Measurements from ENCODE around the gene OR2F1. TPM values are rescaled to one million over a fixed set of nuclear protein-coding genes. Genes with fewer than 3 reads are reported as not detected.

OR2F1 gene
- total and polyA plus RNA-seq, 5 experiments from 2014 or later = not detected

- POLR2A ChIA-PET = no interaction called here
- DNase-seq (no peak), ATAC-seq (no peak)
- peaks cover 6 to 23% (median 13%) of the 10 kb centered on the region in 5 donors for H3K27me3 Mint-ChIP-seq
- no peak overlapping the region for H3K27ac Mint-ChIP-seq
- no peaks in the 10 kb centered on the region for H3K4me1 Mint-ChIP-seq
- peaks cover 0 to 10% (median 0%) of the 10 kb centered on the region in 9 donors for H3K9me3 Mint-ChIP-seq
- H3K4me3 Mint-ChIP-seq = no peak overlapping the region
- H3K36me3 Mint-ChIP-seq = peaks cover 0 to 6% (median 0%) of the 10 kb centered on the region in 3 donors
Measured at GRCh38 chr7:143967398-143967797, 12.8 kb downstream of the OR2F1 start.

- peaks cover 0 to 10% (median 0%) of the 10 kb centered on the region in 9 donors for H3K9me3 Mint-ChIP-seq
- H3K27ac Mint-ChIP-seq = no peak overlapping the region
- peaks cover 4 to 10% (median 7%) of the 10 kb centered on the region in 5 donors for H3K27me3 Mint-ChIP-seq
- peaks cover 0 to 6% (median 0%) of the 10 kb centered on the region in 3 donors for H3K36me3 Mint-ChIP-seq
- ATAC-seq = no peak
- no peak overlapping the region for H3K4me3 Mint-ChIP-seq
- no peaks in the 10 kb centered on the region for H3K4me1 Mint-ChIP-seq
- POLR2A ChIA-PET = no interaction called here
- DNase-seq = no peak
Measured at GRCh38 chr7:143973870-143974416, 19.3 kb downstream of the OR2F1 start.

- Mint-ChIP-seq H3K4me3 (no peak overlapping the region), H3K36me3 (peaks cover 0 to 6% (median 0%) of the 10 kb centered on the region in 3 donors), H3K4me1 (no peaks in the 10 kb centered on the region), H3K27ac (no peak overlapping the region), H3K27me3 (peaks cover 4 to 10% (median 7%) of the 10 kb centered on the region in 5 donors), H3K9me3 (peaks cover 0 to 10% (median 0%) of the 10 kb centered on the region in 9 donors)
- no peak for DNase-seq
- no peak for ATAC-seq
- POLR2A ChIA-PET = no interaction called here
Measured at GRCh38 chr7:143974459-143974858, 19.8 kb downstream of the OR2F1 start.

- ATAC-seq (no peak), DNase-seq (no peak)
- Mint-ChIP-seq H3K9me3 (peaks cover 0 to 10% (median 0%) of the 10 kb centered on the region in 9 donors), H3K4me1 (no peaks in the 10 kb centered on the region), H3K36me3 (peaks cover 0 to 6% (median 0%) of the 10 kb centered on the region in 3 donors), H3K4me3 (no peak overlapping the region), H3K27me3 (peaks cover 2 to 10% (median 5%) of the 10 kb centered on the region in 5 donors), H3K27ac (no peak overlapping the region)
- POLR2A ChIA-PET = no interaction called here
Measured at GRCh38 chr7:143975617-143976016, 21.0 kb downstream of the OR2F1 start.

- no peaks in the 10 kb centered on the region for H3K4me1 Mint-ChIP-seq
- POLR2A ChIA-PET = no interaction called here
- no peak overlapping the region for H3K4me3 Mint-ChIP-seq
- H3K9me3 Mint-ChIP-seq = peaks cover 0 to 2% (median 0%) of the 10 kb centered on the region in 9 donors
- H3K27me3 Mint-ChIP-seq = peaks cover 0 to 9% (median 6%) of the 10 kb centered on the region in 5 donors
- DNase-seq = no peak
- H3K36me3 Mint-ChIP-seq = no peaks in the 10 kb centered on the region
- H3K27ac Mint-ChIP-seq = no peak overlapping the region
- ATAC-seq = no peak
Measured at GRCh38 chr7:143978585-143978984, 23.9 kb downstream of the OR2F1 start.

- Mint-ChIP-seq H3K27ac (no peak overlapping the region), H3K4me3 (no peak overlapping the region), H3K36me3 (no peaks in the 10 kb centered on the region), H3K9me3 (peaks cover 0 to 2% (median 0%) of the 10 kb centered on the region in 9 donors), H3K4me1 (no peaks in the 10 kb centered on the region), H3K27me3 (peaks cover 0 to 9% (median 6%) of the 10 kb centered on the region in 5 donors)
- POLR2A ChIA-PET = interaction anchor here (0.5 kb wide), 1 partner anchor 78 kb away, joined by 3 read pairs; the partner anchor contains the start of gene TCAF1
- ATAC-seq = no peak
- DNase-seq = no peak
Measured at GRCh38 chr7:143979359-143979758, 24.7 kb downstream of the OR2F1 start.

- Mint-ChIP-seq H3K27ac (no peak overlapping the region), H3K4me1 (no peaks in the 10 kb centered on the region), H3K36me3 (no peaks in the 10 kb centered on the region), H3K4me3 (no peak overlapping the region), H3K9me3 (peaks cover 0 to 2% (median 0%) of the 10 kb centered on the region in 9 donors), H3K27me3 (peaks cover 0 to 9% (median 4%) of the 10 kb centered on the region in 5 donors)
- POLR2A ChIA-PET = no interaction called here
- no peak for DNase-seq
- no peak for ATAC-seq
Measured at GRCh38 chr7:143979998-143980397, 25.4 kb downstream of the OR2F1 start.

GRCh38 chr7:143980746-143981510 lies 26.3 kb downstream of the OR2F1 start:
- peaks cover 0 to 2% (median 0%) of the 10 kb centered on the region in 9 donors for H3K9me3 Mint-ChIP-seq
- DNase-seq (no peak), ATAC-seq (no peak)
- H3K27ac Mint-ChIP-seq = no peak overlapping the region
- H3K27me3 Mint-ChIP-seq = peaks cover 0 to 9% (median 4%) of the 10 kb centered on the region in 5 donors
- H3K4me1 Mint-ChIP-seq = no peaks in the 10 kb centered on the region
- POLR2A ChIA-PET = no interaction called here
- no peak overlapping the region for H3K4me3 Mint-ChIP-seq
- H3K36me3 Mint-ChIP-seq = no peaks in the 10 kb centered on the region

- H3K36me3 Mint-ChIP-seq = no peaks in the 10 kb centered on the region
- H3K27ac Mint-ChIP-seq = no peak overlapping the region
- DNase-seq (no peak), ATAC-seq (no peak)
- POLR2A ChIA-PET = no interaction called here
- H3K27me3 Mint-ChIP-seq = peaks cover 0 to 9% (median 2%) of the 10 kb centered on the region in 5 donors
- H3K4me3 Mint-ChIP-seq = no peak overlapping the region
- H3K4me1 Mint-ChIP-seq = peaks cover 5 to 24% (median 15%) of the 10 kb centered on the region in 4 donors
- H3K9me3 Mint-ChIP-seq = peaks cover 0 to 4% (median 0%) of the 10 kb centered on the region in 9 donors
Measured at GRCh38 chr7:143983960-143984359, 29.3 kb downstream of the OR2F1 start.

GRCh38 chr7:143987513-143987912 lies 32.9 kb downstream of the OR2F1 start:
- Mint-ChIP-seq H3K4me3 (peak overlapping the region in 8 of 10 donors; percentile 15 to 64 (median 36)), H3K4me1 (peaks cover 5 to 24% (median 15%) of the 10 kb centered on the region in 4 donors), H3K9me3 (peaks cover 2 to 25% (median 14%) of the 10 kb centered on the region in 9 donors), H3K36me3 (peaks cover 0 to 20% (median 14%) of the 10 kb centered on the region in 3 donors), H3K27me3 (peaks cover 0 to 3% (median 0%) of the 10 kb centered on the region in 5 donors), H3K27ac (peak overlapping the region in 3 of 10 donors; percentile 13 to 40 (median 14))
- POLR2A ChIA-PET = no interaction called here
- DNase-seq = peak in 2 of 10 donors; percentile 2 to 9
- ATAC-seq = no peak

- Mint-ChIP-seq H3K36me3 (peaks cover 0 to 20% (median 14%) of the 10 kb centered on the region in 3 donors), H3K27ac (peak overlapping the region in 1 of 10 donors; percentile 44), H3K4me3 (peak overlapping the region in 2 of 10 donors; percentile 7 to 42), H3K27me3 (peaks cover 0 to 7% (median 3%) of the 10 kb centered on the region in 5 donors), H3K4me1 (peaks cover 5 to 24% (median 15%) of the 10 kb centered on the region in 4 donors), H3K9me3 (peaks cover 2 to 25% (median 14%) of the 10 kb centered on the region in 9 donors)
- POLR2A ChIA-PET = no interaction called here
- no peak for ATAC-seq
- no peak for DNase-seq
Measured at GRCh38 chr7:143988976-143989745, 34.5 kb downstream of the OR2F1 start.

- Mint-ChIP-seq H3K27ac (no peak overlapping the region), H3K36me3 (peaks cover 0 to 20% (median 14%) of the 10 kb centered on the region in 3 donors)
- POLR2A ChIA-PET = no interaction called here
Measured at GRCh38 chr7:143992670-143993069, 38.0 kb downstream of the OR2F1 start.

More at GRCh38 chr7:143992670-143993069, 38.0 kb downstream of the OR2F1 start:
- H3K4me1 Mint-ChIP-seq = peaks cover 0 to 7% (median 4%) of the 10 kb centered on the region in 4 donors
- ATAC-seq (no peak), DNase-seq (no peak)
- no peak overlapping the region for H3K4me3 Mint-ChIP-seq
- peaks cover 2 to 25% (median 14%) of the 10 kb centered on the region in 9 donors for H3K9me3 Mint-ChIP-seq
- peaks cover 0 to 7% (median 5%) of the 10 kb centered on the region in 5 donors for H3K27me3 Mint-ChIP-seq
